ENCODE data around the gene SLC12A2. TPM values are rescaled to one million over a fixed set of nuclear protein-coding genes. Genes with fewer than 3 reads are reported as not detected.

The SLC12A2 gene
- total RNA-seq, 2 experiments from 2014 or later: 13.7 to 16.3 TPM

DNA sequence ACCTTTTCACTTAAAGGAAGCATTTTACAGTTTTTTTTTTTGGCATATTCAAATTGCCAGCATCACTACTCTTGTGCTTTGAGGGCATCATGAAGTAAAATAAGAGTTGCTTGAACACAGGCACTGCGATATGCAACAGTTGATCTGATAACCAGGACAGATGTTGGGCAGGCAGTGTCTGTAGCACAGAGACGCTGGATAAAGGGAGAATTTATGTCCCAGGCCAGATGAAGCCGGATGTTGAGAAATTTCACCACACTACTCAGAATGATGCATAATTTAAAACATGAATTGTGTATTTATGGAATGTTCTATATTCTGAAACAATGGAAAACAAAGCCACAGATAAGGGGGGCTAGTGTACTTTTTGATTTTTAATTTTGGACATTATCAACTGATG lies 71.4 kb downstream of the SLC12A2 start:
- H3K27ac Mint-ChIP-seq: no peak overlapping the region
- CTCF ChIA-PET: interaction anchor here (0.5 kb wide), 1 partner anchor 77 kb away, joined by 5 read pairs; no protein-coding TSS in a partner anchor
- peaks cover 42% of the 10 kb centered on the region for H3K36me3 Mint-ChIP-seq
- DNase-seq (no peak), ATAC-seq (no peak)
- H3K9me3 Mint-ChIP-seq (ENCODE audit: low read depth): peaks cover 7% of the 10 kb centered on the region
- H3K4me1 Mint-ChIP-seq: no peaks in the 10 kb centered on the region
- H3K4me3 Mint-ChIP-seq: no peak overlapping the region
- H3K27me3 Mint-ChIP-seq: no peaks in the 10 kb centered on the region

DNA sequence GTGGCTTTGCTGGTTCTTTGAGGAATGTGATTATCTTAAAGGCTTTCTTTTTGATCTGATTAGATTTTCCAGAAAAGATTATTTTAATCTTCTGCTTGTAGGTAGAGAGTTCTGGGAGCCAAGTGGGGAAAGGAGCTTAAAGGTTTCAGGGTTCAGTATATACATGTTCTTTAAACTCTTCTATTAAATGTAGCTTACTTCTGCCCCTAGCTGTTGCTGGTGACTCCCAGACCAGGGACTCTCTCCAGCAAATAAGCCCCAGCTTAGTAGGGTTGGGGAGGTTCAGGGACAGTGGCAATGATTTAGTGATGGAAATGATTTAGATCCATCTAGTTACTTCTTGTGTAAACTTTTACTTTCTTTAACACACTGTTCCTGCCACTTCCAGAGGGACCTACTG lies 72.2 kb downstream of the SLC12A2 start:
- Mint-ChIP-seq H3K4me3 (no peak overlapping the region), H3K36me3 (peaks cover 46% of the 10 kb centered on the region), H3K27me3 (no peaks in the 10 kb centered on the region), H3K4me1 (no peaks in the 10 kb centered on the region), H3K27ac (no peak overlapping the region), H3K9me3 (ENCODE audit: low read depth) (peaks cover 7% of the 10 kb centered on the region)
- ATAC-seq: no peak
- CTCF ChIA-PET: no interaction called here
- no peak for DNase-seq

DNA sequence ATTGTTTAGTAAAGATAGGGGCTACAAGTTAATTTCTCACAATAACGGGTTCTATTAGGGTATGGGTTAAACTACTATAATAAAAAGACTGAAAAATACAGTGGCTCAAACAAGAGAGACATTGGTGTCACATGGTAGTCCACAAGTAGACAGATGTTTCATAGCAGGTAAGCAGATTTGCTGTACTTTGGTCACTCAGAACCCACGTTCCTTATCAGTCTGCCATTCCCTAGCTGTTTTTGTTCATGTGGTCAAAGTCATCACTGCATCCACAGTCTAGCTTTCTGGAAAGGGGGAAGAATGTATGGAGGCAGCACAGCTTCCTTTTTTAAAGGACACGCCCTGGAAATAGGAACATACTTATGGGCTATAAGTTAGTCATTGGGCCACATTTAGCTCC lies 73.0 kb downstream of the SLC12A2 start:
- Mint-ChIP-seq H3K4me1 (no peaks in the 10 kb centered on the region), H3K27me3 (no peaks in the 10 kb centered on the region), H3K36me3 (peaks cover 43% of the 10 kb centered on the region), H3K4me3 (no peak overlapping the region), H3K9me3 (ENCODE audit: low read depth) (peaks cover 7% of the 10 kb centered on the region), H3K27ac (no peak overlapping the region)
- no peak for ATAC-seq
- CTCF ChIA-PET: no interaction called here
- no peak for DNase-seq

GRCh38 chr5:128158342-128158741 lies 74.8 kb downstream of the SLC12A2 start:
- ATAC-seq (no peak), DNase-seq (no peak)
- Mint-ChIP-seq H3K27me3 (no peaks in the 10 kb centered on the region), H3K27ac (no peak overlapping the region), H3K4me1 (no peaks in the 10 kb centered on the region), H3K4me3 (no peak overlapping the region), H3K36me3 (peaks cover 52% of the 10 kb centered on the region), H3K9me3 (ENCODE audit: low read depth) (peaks cover 7% of the 10 kb centered on the region)
- CTCF ChIA-PET: interaction anchor here (1.1 kb wide), 1 partner anchor 12 kb away, joined by 3 read pairs; no protein-coding TSS in a partner anchor

GRCh38 chr5:128163991-128164390 lies 80.4 kb downstream of the SLC12A2 start:
- no peak for ATAC-seq
- peaks cover 38% of the 10 kb centered on the region for H3K36me3 Mint-ChIP-seq
- no peak for DNase-seq
- CTCF ChIA-PET: no interaction called here
- no peaks in the 10 kb centered on the region for H3K4me1 Mint-ChIP-seq
- peaks cover 4% of the 10 kb centered on the region for H3K9me3 Mint-ChIP-seq (ENCODE audit: low read depth)
- H3K27ac Mint-ChIP-seq: no peak overlapping the region
- no peak overlapping the region for H3K4me3 Mint-ChIP-seq
- no peaks in the 10 kb centered on the region for H3K27me3 Mint-ChIP-seq

- H3K4me3 Mint-ChIP-seq: no peak overlapping the region
- no peak overlapping the region for H3K27ac Mint-ChIP-seq
- H3K36me3 Mint-ChIP-seq: peaks cover 20% of the 10 kb centered on the region
- no peaks in the 10 kb centered on the region for H3K9me3 Mint-ChIP-seq (ENCODE audit: low read depth)
- no peaks in the 10 kb centered on the region for H3K4me1 Mint-ChIP-seq
- CTCF ChIA-PET: interaction anchor here (0.9 kb wide), 1 partner anchor 12 kb away, joined by 3 read pairs; no protein-coding TSS in a partner anchor
- no peak for ATAC-seq
- no peak for DNase-seq
- H3K27me3 Mint-ChIP-seq: no peaks in the 10 kb centered on the region
Observed at GRCh38 chr5:128169401-128170017, 85.9 kb downstream of the SLC12A2 start.

GRCh38 chr5:128172102-128172501 lies 88.5 kb downstream of the SLC12A2 start:
- no peaks in the 10 kb centered on the region for H3K27me3 Mint-ChIP-seq
- H3K36me3 Mint-ChIP-seq: peaks cover 13% of the 10 kb centered on the region
- CTCF ChIA-PET: no interaction called here
- DNase-seq: no peak
- no peaks in the 10 kb centered on the region for H3K4me1 Mint-ChIP-seq
- ATAC-seq: no peak
- H3K27ac Mint-ChIP-seq: no peak overlapping the region
- no peak overlapping the region for H3K4me3 Mint-ChIP-seq
- no peaks in the 10 kb centered on the region for H3K9me3 Mint-ChIP-seq (ENCODE audit: low read depth)

GRCh38 chr5:128174951-128175350 lies 91.4 kb downstream of the SLC12A2 start:
- Mint-ChIP-seq H3K27ac (no peak overlapping the region), H3K9me3 (ENCODE audit: low read depth) (no peaks in the 10 kb centered on the region), H3K4me1 (no peaks in the 10 kb centered on the region), H3K36me3 (peaks cover 11% of the 10 kb centered on the region), H3K4me3 (no peak overlapping the region), H3K27me3 (no peaks in the 10 kb centered on the region)
- CTCF ChIA-PET: no interaction called here
- DNase-seq: no peak
- ATAC-seq: no peak

DNA sequence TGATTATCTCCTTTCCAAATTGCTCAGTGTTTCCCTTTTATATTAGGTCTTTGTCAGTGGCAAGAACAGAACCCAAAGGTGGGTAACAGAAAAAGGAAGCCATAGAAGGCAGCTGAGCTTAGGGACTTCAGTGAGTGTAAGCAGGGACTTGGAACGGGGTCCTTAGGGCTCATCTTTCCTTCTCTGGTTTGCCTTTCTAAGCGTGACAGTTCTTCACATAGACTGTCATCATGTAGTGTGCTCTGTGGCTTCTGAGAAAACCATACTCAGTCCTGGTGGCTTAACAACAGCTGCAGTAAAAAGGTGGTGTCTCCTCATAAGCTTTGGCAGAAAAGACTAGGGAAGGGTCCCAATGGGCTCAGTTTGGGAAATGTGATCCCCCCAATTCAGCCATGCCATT lies 108.8 kb downstream of the SLC12A2 start:
- DNase-seq: no peak
- Mint-ChIP-seq H3K27me3 (no peaks in the 10 kb centered on the region), H3K9me3 (ENCODE audit: low read depth) (no peaks in the 10 kb centered on the region), H3K4me1 (peaks cover 17% of the 10 kb centered on the region), H3K4me3 (no peak overlapping the region), H3K36me3 (peaks cover 12% of the 10 kb centered on the region), H3K27ac (no peak overlapping the region)
- ATAC-seq: peak; percentile 9
- CTCF ChIA-PET: no interaction called here

DNA sequence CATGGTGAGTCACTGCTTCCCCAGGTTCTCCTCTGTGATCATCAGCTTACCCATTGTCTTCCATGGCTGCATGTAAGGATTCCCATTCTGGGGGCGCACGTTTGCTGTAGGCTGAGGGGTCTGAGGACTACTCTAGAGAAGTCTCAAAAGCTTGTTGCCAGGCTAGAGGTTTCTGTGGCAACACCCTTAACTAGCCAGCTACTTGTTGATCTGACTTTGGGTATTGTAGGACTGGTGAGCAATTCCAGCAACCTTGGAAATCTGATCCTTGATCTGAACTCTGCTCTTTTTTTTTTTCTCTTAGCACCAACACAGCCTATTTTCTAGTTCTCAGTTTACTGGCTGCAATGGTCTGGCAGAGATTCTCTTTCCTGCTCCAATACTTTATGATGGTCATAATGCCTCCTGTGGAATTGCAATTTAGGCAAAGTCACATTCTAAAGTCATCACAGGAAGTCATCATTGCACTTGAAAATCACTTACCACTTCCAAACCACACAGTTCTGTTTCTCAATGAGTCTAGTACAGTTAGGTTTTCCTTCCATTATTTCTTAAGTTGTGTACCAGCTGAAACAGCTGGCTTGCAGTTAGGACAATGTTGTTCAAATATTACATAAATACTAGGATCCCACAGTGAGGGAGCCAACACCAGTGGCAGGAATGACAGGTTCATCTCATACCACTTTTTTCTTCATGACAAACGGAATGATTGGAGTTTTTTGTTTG lies 110.3 kb downstream of the SLC12A2 start:
- CTCF ChIA-PET: no interaction called here

GRCh38 chr5:128195316-128195715 lies 111.8 kb downstream of the SLC12A2 start:
- peaks cover 24% of the 10 kb centered on the region for H3K4me1 Mint-ChIP-seq
- peaks cover 12% of the 10 kb centered on the region for H3K36me3 Mint-ChIP-seq
- ATAC-seq (no peak), DNase-seq (no peak)
- H3K27me3 Mint-ChIP-seq: no peaks in the 10 kb centered on the region
- H3K27ac Mint-ChIP-seq: no peak overlapping the region
- no peak overlapping the region for H3K4me3 Mint-ChIP-seq
- CTCF ChIA-PET: interaction anchor here (0.9 kb wide), 1 partner anchor 439 kb away, joined by 3 read pairs; no protein-coding TSS in a partner anchor
- no peaks in the 10 kb centered on the region for H3K9me3 Mint-ChIP-seq (ENCODE audit: low read depth)

More for the DNA sequence above, 110.3 kb downstream of the SLC12A2 start:
- H3K27me3 Mint-ChIP-seq: no peaks in the 10 kb centered on the region
- no peak for DNase-seq
- no peaks in the 10 kb centered on the region for H3K9me3 Mint-ChIP-seq (ENCODE audit: low read depth)
- peaks cover 24% of the 10 kb centered on the region for H3K4me1 Mint-ChIP-seq
- H3K36me3 Mint-ChIP-seq: peaks cover 12% of the 10 kb centered on the region
- ATAC-seq: no peak
- no peak overlapping the region for H3K4me3 Mint-ChIP-seq
- H3K27ac Mint-ChIP-seq: no peak overlapping the region

GRCh38 chr5:128196080-128196479 lies 112.5 kb downstream of the SLC12A2 start:
- Mint-ChIP-seq H3K4me1 (peaks cover 24% of the 10 kb centered on the region), H3K36me3 (peaks cover 12% of the 10 kb centered on the region), H3K9me3 (ENCODE audit: low read depth) (no peaks in the 10 kb centered on the region), H3K4me3 (no peak overlapping the region), H3K27me3 (no peaks in the 10 kb centered on the region), H3K27ac (no peak overlapping the region)
- CTCF ChIA-PET: no interaction called here
- ATAC-seq (no peak), DNase-seq (no peak)

DNA sequence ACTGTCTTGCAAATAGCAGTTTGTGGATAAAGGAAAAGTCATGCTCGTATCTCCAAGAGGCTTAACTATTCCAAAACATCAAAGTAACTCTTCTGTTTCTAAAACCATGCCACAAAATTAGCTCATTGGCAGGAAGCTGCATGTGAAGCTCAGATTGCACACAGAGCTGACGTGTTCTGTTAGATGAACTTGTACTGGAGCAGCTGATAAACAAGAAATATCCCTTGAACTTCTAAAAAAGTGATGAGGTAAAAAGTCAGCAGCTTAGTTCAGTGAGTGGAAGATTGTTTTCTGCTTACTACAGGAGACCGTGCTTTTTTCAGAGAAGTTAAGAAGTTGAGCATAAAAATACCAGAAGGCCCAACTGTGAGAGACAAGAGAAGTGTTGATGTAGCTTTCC lies 113.2 kb downstream of the SLC12A2 start:
- Mint-ChIP-seq H3K9me3 (ENCODE audit: low read depth) (no peaks in the 10 kb centered on the region), H3K27me3 (peaks cover 3% of the 10 kb centered on the region), H3K4me1 (peaks cover 27% of the 10 kb centered on the region), H3K4me3 (no peak overlapping the region), H3K36me3 (peaks cover 12% of the 10 kb centered on the region), H3K27ac (no peak overlapping the region)
- CTCF ChIA-PET: no interaction called here
- DNase-seq (no peak), ATAC-seq (no peak)

DNA sequence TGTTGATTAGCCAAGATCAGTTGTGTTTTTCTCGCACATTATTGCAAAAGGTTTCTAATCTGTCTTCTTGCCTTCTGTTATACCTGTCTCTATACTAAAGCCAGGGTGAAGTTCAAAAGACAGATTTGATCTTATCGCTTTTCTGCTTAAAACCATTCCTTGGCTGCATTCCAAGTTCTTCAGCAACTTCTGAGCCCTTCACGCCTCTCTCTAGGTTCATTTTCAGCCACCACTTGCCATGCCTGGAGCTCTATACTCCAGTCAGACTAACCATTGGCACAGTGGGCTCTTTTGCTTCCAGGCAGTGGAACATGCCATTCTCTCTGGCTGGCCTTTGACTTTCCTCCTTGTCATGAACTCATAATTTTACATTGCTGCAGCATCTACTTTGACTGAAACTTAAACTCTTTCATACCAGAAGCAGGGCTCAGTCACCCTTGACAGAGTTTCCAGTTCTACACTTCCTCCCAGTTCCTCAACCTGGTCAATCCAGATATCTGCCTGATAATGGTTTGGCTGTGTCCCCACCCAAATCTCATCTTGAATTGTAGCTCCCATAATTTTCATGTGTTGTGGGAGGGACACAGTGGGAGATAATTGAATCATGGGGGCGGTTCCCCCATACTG lies 114.4 kb downstream of the SLC12A2 start:
- no peaks in the 10 kb centered on the region for H3K9me3 Mint-ChIP-seq (ENCODE audit: low read depth)
- no peak for ATAC-seq
- CTCF ChIA-PET: no interaction called here

More for the DNA sequence above, 114.4 kb downstream of the SLC12A2 start:
- Mint-ChIP-seq H3K27ac (peak overlapping the region; percentile 10), H3K27me3 (peaks cover 3% of the 10 kb centered on the region), H3K4me1 (peaks cover 22% of the 10 kb centered on the region), H3K36me3 (peaks cover 10% of the 10 kb centered on the region), H3K4me3 (no peak overlapping the region)
- no peak for DNase-seq
